Measurements from ENCODE around the gene CCDC92.

CCDC92 gene

GRCh38 chr12:123933214-123933613 lies 39.4 kb downstream of the CCDC92 start:
- no peak for TF ChIP-seq SIN3A (IDR thresholded peaks at IDR 0.05; ENCODE audit: borderline replicate concordance, insufficient read depth, low read length)
- TF ChIP-seq TAF1 (IDR thresholded peaks at IDR 0.05; ENCODE audit: borderline replicate concordance, insufficient read depth, low read length): no peak
- TF ChIP-seq REST (IDR thresholded peaks at IDR 0.05; ENCODE audit: insufficient read depth in 1 of 2, low read depth in 2 of 2, low read length in 2 of 2): no peak
- no peak for TF ChIP-seq FOXP2 (optimal IDR thresholded peaks at IDR 0.05; ENCODE audit: borderline replicate concordance, extremely low read depth, extremely low read length, insufficient read depth)
- TF ChIP-seq POLR2AphosphoS5 (IDR thresholded peaks at IDR 0.05; ENCODE audit: low read depth, low read length): no peak

GRCh38 chr12:123931686-123932321 lies 40.8 kb downstream of the CCDC92 start:
- TF ChIP-seq POLR2AphosphoS5 (IDR thresholded peaks at IDR 0.05; ENCODE audit: low read depth, low read length): no peak

- no peak for TF ChIP-seq TAF1 (IDR thresholded peaks at IDR 0.05; ENCODE audit: borderline replicate concordance, insufficient read depth, low read length)
- TF ChIP-seq SIN3A (IDR thresholded peaks at IDR 0.05; ENCODE audit: borderline replicate concordance, insufficient read depth, low read length): no peak
- no peak for TF ChIP-seq POLR2AphosphoS5 (IDR thresholded peaks at IDR 0.05; ENCODE audit: low read depth, low read length)
- TF ChIP-seq REST (IDR thresholded peaks at IDR 0.05; ENCODE audit: insufficient read depth in 1 of 2, low read depth in 2 of 2, low read length in 2 of 2): no peak
- no peak for TF ChIP-seq FOXP2 (optimal IDR thresholded peaks at IDR 0.05; ENCODE audit: borderline replicate concordance, extremely low read depth, extremely low read length, insufficient read depth)
Measured at GRCh38 chr12:123929946-123930583, 42.6 kb downstream of the CCDC92 start.

- no peak for TF ChIP-seq TAF1 (IDR thresholded peaks at IDR 0.05; ENCODE audit: borderline replicate concordance, insufficient read depth, low read length)
- no peak for TF ChIP-seq FOXP2 (optimal IDR thresholded peaks at IDR 0.05; ENCODE audit: borderline replicate concordance, extremely low read depth, extremely low read length, insufficient read depth)
- TF ChIP-seq POLR2AphosphoS5 (IDR thresholded peaks at IDR 0.05; ENCODE audit: low read depth, low read length): no peak
- TF ChIP-seq SIN3A (IDR thresholded peaks at IDR 0.05; ENCODE audit: borderline replicate concordance, insufficient read depth, low read length): no peak
- TF ChIP-seq REST (IDR thresholded peaks at IDR 0.05; ENCODE audit: insufficient read depth in 1 of 2, low read depth in 2 of 2, low read length in 2 of 2): no peak
Measured at GRCh38 chr12:123928897-123929296, 43.7 kb downstream of the CCDC92 start.

- TF ChIP-seq TAF1 (IDR thresholded peaks at IDR 0.05; ENCODE audit: borderline replicate concordance, insufficient read depth, low read length): no peak
Measured at GRCh38 chr12:123928274-123928865, 44.3 kb downstream of the CCDC92 start.

GRCh38 chr12:123924539-123924938 lies 48.1 kb downstream of the CCDC92 start:
- TF ChIP-seq TAF1 (IDR thresholded peaks at IDR 0.05; ENCODE audit: borderline replicate concordance, insufficient read depth, low read length): no peak
- TF ChIP-seq REST (IDR thresholded peaks at IDR 0.05; ENCODE audit: insufficient read depth in 1 of 2, low read depth in 2 of 2, low read length in 2 of 2): no peak
- no peak for TF ChIP-seq SIN3A (IDR thresholded peaks at IDR 0.05; ENCODE audit: borderline replicate concordance, insufficient read depth, low read length)
- no peak for TF ChIP-seq POLR2AphosphoS5 (IDR thresholded peaks at IDR 0.05; ENCODE audit: low read depth, low read length)

Measured in PFSK-1 (cell line).